Spleen (tissue), 11 donors: ENCODE measurements around the gene BCL11B. TPM values are rescaled to one million over a fixed set of nuclear protein-coding genes. Genes with fewer than 3 reads are reported as not detected.

Experiments used
- DNase-seq: peaks from one replicate; pipeline ENCODE4 v3.0.0-alpha.2; 2020
- H3K27ac ChIP-seq, 8 donors: fragments of 200-600 bp; sonication (generic) in 7 of 8; 1 replicate in 4 of 8; 2 replicates in 4 of 8; pipeline versions ENCODE4 v1.5.0 to v1.8.0; 2016 to 2021; ENCODE audit warnings: inconsistent platforms in 4 of 8, mild to moderate bottlenecking in 4 of 8, moderate library complexity in 1 of 8
- H3K27me3 ChIP-seq, 7 donors: fragments of 200-600 bp; sonication (generic) in 6 of 7; replicated peaks in 1 of 7; 1 replicate in 4 of 7; 2 replicates in 3 of 7; pipeline versions ENCODE4 v1.5.0 to v1.8.0; 2016 to 2021; ENCODE audit warnings: inconsistent platforms in 3 of 7, mild to moderate bottlenecking in 1 of 7
- H3K36me3 ChIP-seq, 6 donors: fragments of 200-600 bp; sonication (generic) in 5 of 6; 1 replicate in 4 of 6; 2 replicates in 2 of 6; pipeline versions ENCODE4 v1.5.0 to v1.8.0; 2016 to 2021; ENCODE audit warnings: inconsistent platforms in 2 of 6
- H3K4me1 ChIP-seq, 6 donors: fragments of 200-600 bp; sonication (generic) in 5 of 6; 1 replicate in 3 of 6; 2 replicates in 3 of 6; pipeline versions ENCODE4 v1.5.0 to v1.8.0; 2016 to 2021; ENCODE audit warnings: inconsistent platforms in 3 of 6
- H3K4me3 ChIP-seq, 8 donors: fragments of 200-600 bp; sonication (generic) in 7 of 8; 1 replicate in 4 of 8; 2 replicates in 4 of 8; pipeline versions ENCODE4 v1.5.0 to v1.8.0; 2016 to 2021; ENCODE audit warnings: inconsistent platforms in 4 of 8, mild to moderate bottlenecking in 4 of 8, moderate library complexity in 2 of 8
- H3K9me3 ChIP-seq, 8 donors: fragments of 200-600 bp; sonication (generic) in 7 of 8; 1 replicate in 4 of 8; 2 replicates in 4 of 8; pipeline versions ENCODE4 v1.5.0 to v1.8.0; 2016 to 2021; ENCODE audit warnings: inconsistent platforms in 4 of 8
- CTCF ChIP-seq, 11 experiments: fragments of 200-600 bp in 7 of 11; fragments of 450-650 bp in 4 of 11; sonication (generic) in 4 of 11; IDR thresholded peaks in 8 of 11; conservative IDR thresholded peaks in 3 of 11; 1 replicate in 7 of 11; 2 replicates in 4 of 11; pipeline versions ENCODE4 v1.4.0 to v1.8.0; 2016 to 2021; ENCODE audit warnings: antibody characterized with exemption in 11 of 11, inconsistent platforms in 4 of 11, mild to moderate bottlenecking in 1 of 11
- POLR2A ChIP-seq, 3 donors: fragments of 450-650 bp; IDR thresholded peaks; one replicate each; pipeline ENCODE4 v1.5.1; 2017; ENCODE audit warnings: antibody characterized with exemption in 3 of 3, mild to moderate bottlenecking in 1 of 3
- POLR2AphosphoS5 ChIP-seq, 3 donors: sonication (generic); formaldehyde crosslinking; IDR thresholded peaks; one replicate each; pipeline ENCODE4 v1.5.1; 2017; ENCODE audit warnings: antibody characterized with exemption in 3 of 3
- WGBS, 5 donors: extraction: QIAGEN DNeasy Blood & Tissue Kit in 3 of 5; methylation state at CpG; one replicate each; pipeline versions ENCODE4 v1.1.5 to v1.1.7; 2013 to 2018; 5-methylcytosine and 5-hydroxymethylcytosine counted together
- intact Hi-C: fragments of 100-400 bp; cut with DNase I; formaldehyde crosslinking; loops from one replicate; pipeline ENCODE4 v1.15.0; 2023; ENCODE audit warnings: low total_unique reads
- polyA plus RNA-seq, 3 donors: library from polyadenylated mRNA; stranded (reverse); fragments of 200-250 nt; gene quantifications; one replicate each; pipeline ENCODE4 v1.2.1, GENCODE V29; 2013
- total RNA-seq, 7 donors: library from RNA; depleted of rRNA in 3 of 7; stranded (reverse); fragments of >200 nt in 3 of 7; fragmentation: NEBNext Ultra II Directional in 4 of 7; extraction: Animal tissue kit (Norgen Biotek cat#: 25700) in 4 of 7; gene quantifications; one replicate each; pipeline versions ENCODE4 v1.1.0 to v1.2.1, GENCODE V29; 2016 to 2021
- donor health status: healthy with polysubstance abuse.
- donor health status: DM: no; HTN: no; CAD: no; lungs with moderate emphysema.
- donor health status: DM: no; HTN: no; CAD: no.
- donor health status: Bipolar disorder and iron deficiency.
- donor health status: healthy.
- donor health status: DM: no; HTN: no; CAD: no.
- donor health status: DM: yes; HTN: yes; CAD: no.

The BCL11B gene
- total and polyA plus RNA-seq, 10 donors = 0.74 to 21.1 (median 11.4) TPM

- intact Hi-C loops = no loop called here
- H3K9me3 ChIP-seq = no peaks in the 10 kb centered on the region
- 15 to 19% (median 17%) methylated on average over 31 of the region's 31 CpGs for WGBS, 5 donors
- peaks cover 0 to 99% (median 72%) of the 10 kb centered on the region in 7 donors for H3K27me3 ChIP-seq
- TF ChIP-seq POLR2A (IDR thresholded peaks at IDR 0.05) (no peak), POLR2AphosphoS5 (IDR thresholded peaks at IDR 0.05) (peak; percentile 57 to 80 (median 61)), CTCF (IDR thresholded peaks at IDR 0.05 in 8 of 11, conservative IDR thresholded peaks at IDR 0.05 in 3 of 11) (peak; percentile 79 to 96 (median 90))
- peak overlapping the region in 4 of 8 donors; percentile 5 to 75 (median 27) for H3K4me3 ChIP-seq
- peak; percentile 93 for DNase-seq
- H3K4me1 ChIP-seq = peaks cover 6 to 76% (median 28%) of the 10 kb centered on the region in 6 donors
- H3K27ac ChIP-seq = peak overlapping the region in 4 of 8 donors; percentile 84 to 93 (median 84)
- no peaks in the 10 kb centered on the region for H3K36me3 ChIP-seq
These were observed 5.5 kb downstream of the BCL11B start for GRCh38 chr14:99266181-99267178.

DNA sequence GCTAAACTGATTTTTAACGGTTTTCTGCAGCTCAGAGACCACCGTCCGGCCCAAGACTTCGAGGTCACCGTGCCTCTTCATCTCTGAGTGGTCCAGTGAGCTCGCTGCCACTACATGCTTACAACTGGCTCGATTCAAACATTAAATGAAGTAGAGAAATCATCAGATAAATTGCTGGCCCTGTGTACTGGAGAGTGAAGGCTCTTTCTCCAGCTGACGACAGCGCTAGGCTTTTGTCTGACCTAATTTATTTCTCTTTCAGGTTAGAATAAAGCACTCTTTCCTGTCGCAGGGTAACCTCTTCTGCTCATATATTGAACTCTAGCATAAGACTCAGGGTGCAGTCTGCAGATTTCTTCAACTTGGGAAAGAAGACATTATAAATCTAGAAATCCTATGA is 6.4 kb downstream of the BCL11B start:
- peak in 1 of 3 donors; percentile 34 for TF ChIP-seq POLR2AphosphoS5 (IDR thresholded peaks at IDR 0.05)
- no peak for TF ChIP-seq POLR2A (IDR thresholded peaks at IDR 0.05)
- H3K4me3 ChIP-seq = peak overlapping the region in 2 of 8 donors; percentile 10 to 75
- H3K36me3 ChIP-seq = no peaks in the 10 kb centered on the region
- intact Hi-C loops = no loop called here
- DNase-seq = no peak
- peaks cover 0 to 99% (median 63%) of the 10 kb centered on the region in 7 donors for H3K27me3 ChIP-seq
- H3K27ac ChIP-seq = peak overlapping the region in 7 of 8 donors; percentile 26 to 93 (median 83)
- H3K9me3 ChIP-seq = no peaks in the 10 kb centered on the region
- WGBS, 5 donors = 60 to 69% (median 66%) methylated on average over 10 of the region's 10 CpGs
- peaks cover 2 to 71% (median 20%) of the 10 kb centered on the region in 6 donors for H3K4me1 ChIP-seq

GRCh38 chr14:99264691-99265450 is 7.1 kb downstream of the BCL11B start:
- Histone ChIP-seq H3K4me3 (peak overlapping the region in 3 of 8 donors; percentile 2 to 75 (median 2)), H3K27ac (peak overlapping the region; percentile 7 to 93 (median 69)), H3K27me3 (peaks cover 0 to 99% (median 56%) of the 10 kb centered on the region in 7 donors), H3K36me3 (no peaks in the 10 kb centered on the region), H3K9me3 (no peaks in the 10 kb centered on the region), H3K4me1 (peaks cover 0 to 67% (median 13%) of the 10 kb centered on the region in 6 donors)
- 37 to 44% (median 42%) methylated on average over 17 of the region's 17 CpGs for WGBS, 5 donors
- peak; percentile 70 for DNase-seq
- intact Hi-C loops = no loop called here
- TF ChIP-seq POLR2AphosphoS5 (IDR thresholded peaks at IDR 0.05) = no peak
- TF ChIP-seq POLR2A (IDR thresholded peaks at IDR 0.05) = no peak
- TF ChIP-seq CTCF (IDR thresholded peaks at IDR 0.05 in 8 of 11, conservative IDR thresholded peaks at IDR 0.05 in 3 of 11) = no peak

DNA sequence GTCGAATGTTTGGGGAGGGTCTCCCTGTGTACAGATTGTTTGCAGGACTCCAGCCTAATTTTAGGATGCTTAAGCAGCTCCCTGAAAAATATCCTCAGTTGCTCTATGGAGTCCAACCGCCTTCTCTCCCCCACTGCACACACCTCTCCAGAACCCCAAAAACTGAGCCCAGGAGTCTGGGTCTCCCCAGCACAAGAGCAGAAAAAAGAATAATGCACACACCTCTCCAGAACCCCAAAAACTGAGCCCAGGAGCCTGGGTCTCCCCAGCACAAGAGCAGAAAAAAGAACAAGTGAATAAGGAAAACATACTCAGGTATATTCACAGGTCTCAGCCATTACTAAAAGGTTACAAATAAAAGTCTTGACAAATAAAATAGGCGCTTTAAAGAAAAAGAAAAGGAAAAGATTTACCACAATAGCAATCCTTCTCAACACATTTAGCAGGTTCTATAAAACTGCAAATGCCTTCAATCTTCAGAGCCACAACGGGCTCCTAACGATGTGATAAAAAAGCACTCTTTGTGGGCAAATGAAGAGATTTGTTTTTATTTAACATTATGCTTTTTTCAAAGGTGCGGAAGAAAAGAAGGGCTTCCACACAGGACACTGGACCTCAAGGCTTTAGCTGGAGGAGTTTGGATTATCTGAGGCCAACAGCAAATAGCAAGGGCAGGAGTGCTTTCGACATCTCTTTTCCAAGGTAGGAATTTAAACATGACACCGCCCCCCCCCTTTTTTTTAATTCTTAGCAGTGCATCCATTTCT is 8.2 kb downstream of the BCL11B start:
- DNase-seq = no peak
- 45 to 60% (median 51%) methylated on average over 7 to 8 of the region's 8 CpGs for WGBS, 5 donors
- Histone ChIP-seq H3K36me3 (no peaks in the 10 kb centered on the region), H3K9me3 (no peaks in the 10 kb centered on the region), H3K4me3 (peak overlapping the region in 1 of 8 donors; percentile 49), H3K27me3 (peaks cover 0 to 99% (median 45%) of the 10 kb centered on the region in 7 donors), H3K27ac (peak overlapping the region; percentile 44 to 93 (median 78)), H3K4me1 (peaks cover 0 to 60% (median 9%) of the 10 kb centered on the region in 6 donors)
- intact Hi-C loops = no loop called here
- TF ChIP-seq CTCF (IDR thresholded peaks at IDR 0.05 in 8 of 11, conservative IDR thresholded peaks at IDR 0.05 in 3 of 11) (no peak), POLR2A (IDR thresholded peaks at IDR 0.05) (no peak), POLR2AphosphoS5 (IDR thresholded peaks at IDR 0.05) (no peak)
